ENCODE measurements around the gene EGF. TPM values are rescaled to one million over a fixed set of nuclear protein-coding genes. Genes with fewer than 3 reads are reported as not detected.

EGF gene
- total RNA-seq, 1 donor from 2014 or later: not detected

- DNase-seq (ENCODE audit: low read depth in 2 of 2): no peak
Observed at GRCh38 chr4:109959195-109959594, 46.5 kb downstream of the EGF start.

DNA sequence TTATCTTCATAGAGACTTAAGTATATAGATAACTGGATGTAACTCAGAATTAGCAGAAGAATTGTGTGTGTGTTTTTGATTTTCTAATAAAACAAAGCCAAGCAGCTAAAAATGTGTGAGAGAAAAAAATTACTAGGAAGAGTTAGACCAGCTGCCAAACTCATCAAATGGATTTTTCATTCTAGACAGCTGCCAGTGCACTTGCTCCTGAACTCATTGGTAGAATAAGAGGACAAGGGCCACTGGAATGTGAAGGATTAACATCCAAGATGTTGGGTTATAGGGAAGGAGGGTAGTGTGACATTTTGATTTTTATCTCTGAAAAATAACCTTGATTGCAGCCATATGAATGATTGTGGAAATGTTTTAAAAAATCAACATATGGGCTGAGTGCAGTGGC lies 49.7 kb downstream of the EGF start:
- no peak for DNase-seq (ENCODE audit: low read depth in 2 of 2)

DNA sequence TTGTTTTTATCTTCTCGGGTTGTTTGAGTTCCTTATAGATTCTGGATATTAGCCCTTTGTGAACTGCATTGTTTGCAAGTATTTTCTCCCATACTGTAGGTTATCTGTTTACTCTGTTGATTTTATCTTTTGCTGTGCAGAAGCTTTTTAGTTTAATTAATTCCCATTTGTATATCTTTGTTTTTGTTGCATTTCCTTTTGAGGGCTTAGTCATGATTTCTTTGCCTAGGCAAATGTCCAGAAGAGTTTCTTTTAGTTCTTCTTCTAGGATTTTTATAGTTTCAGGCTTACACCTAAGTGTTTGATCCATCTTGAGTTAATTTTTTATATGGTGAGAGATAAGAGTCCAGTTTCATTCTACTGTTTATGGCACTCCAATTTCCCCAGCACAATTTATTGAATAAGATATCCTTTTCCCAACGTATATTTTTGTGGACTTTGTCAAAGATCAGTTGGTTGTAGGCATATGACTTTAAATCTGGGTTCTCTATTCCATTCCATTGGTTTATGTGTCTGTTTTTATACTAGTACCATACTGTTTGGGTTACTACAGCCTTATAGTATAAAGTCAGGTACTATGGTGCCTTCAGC lies 54.3 kb downstream of the EGF start:
- peak in 1 of 2 donors; percentile 4 for DNase-seq (ENCODE audit: low read depth in 2 of 2)

GRCh38 chr4:109967798-109968520 lies 55.3 kb downstream of the EGF start:
- peak in 1 of 2 donors; percentile 55 for DNase-seq (ENCODE audit: low read depth in 2 of 2)

GRCh38 chr4:109969087-109969486 lies 56.4 kb downstream of the EGF start:
- DNase-seq (ENCODE audit: low read depth in 2 of 2): no peak

DNA sequence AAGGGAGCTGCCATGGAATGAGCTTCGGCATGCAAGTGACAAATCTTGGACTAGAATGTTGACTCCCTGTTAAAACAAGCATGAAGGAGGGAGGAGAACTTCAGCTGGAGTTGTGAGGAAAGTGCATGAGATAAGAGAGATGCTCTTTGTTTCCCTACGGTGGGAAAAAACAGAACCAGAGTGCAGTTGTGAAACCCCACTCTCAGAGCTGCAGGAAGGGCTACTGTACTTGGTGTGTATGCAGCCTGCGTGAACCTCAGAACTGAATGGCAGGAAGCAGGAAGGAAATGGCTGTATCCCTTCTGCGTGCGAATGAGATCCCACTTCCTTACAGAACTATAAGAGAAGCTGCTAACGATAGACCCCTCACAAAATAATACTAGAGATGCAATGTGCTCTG lies 57.2 kb downstream of the EGF start:
- DNase-seq (ENCODE audit: low read depth in 2 of 2): peak; percentile 79 to 81

DNA sequence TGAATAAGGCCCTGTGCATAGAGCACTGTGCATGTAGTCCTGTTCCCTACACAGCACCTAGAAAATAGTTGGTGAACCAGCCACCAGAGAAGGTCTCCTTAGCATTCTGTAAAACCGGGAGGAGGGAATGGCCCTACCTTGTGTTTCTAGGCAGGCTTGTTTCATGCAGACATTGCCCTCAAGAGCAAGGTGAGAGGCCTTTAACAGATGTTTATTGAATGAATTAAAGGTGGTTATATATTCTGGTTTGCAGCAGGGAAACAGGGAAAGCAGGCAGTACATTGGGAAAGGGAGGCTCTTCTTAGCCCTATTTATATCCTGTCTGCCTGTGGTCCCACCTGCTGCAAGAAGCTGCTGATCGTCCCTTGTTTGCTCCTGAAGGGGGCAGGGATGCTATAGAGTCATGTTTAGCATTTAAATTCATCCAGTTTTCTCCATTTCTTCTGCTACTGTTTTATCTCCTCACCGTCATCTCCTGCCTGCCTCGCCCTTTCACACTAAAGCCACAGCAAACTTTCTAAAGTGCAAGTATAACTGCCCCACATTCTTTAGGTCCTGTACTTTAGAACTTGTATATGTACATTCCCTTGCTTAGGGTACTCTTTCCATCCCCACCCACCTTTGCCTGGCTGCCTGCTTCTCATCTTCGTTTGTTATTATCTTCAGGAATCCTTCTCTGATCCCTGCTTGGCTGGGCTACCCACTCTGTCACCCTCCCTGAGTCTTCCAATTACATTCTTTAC lies 60.3 kb downstream of the EGF start:
- no peak for DNase-seq (ENCODE audit: low read depth in 2 of 2)

DNA sequence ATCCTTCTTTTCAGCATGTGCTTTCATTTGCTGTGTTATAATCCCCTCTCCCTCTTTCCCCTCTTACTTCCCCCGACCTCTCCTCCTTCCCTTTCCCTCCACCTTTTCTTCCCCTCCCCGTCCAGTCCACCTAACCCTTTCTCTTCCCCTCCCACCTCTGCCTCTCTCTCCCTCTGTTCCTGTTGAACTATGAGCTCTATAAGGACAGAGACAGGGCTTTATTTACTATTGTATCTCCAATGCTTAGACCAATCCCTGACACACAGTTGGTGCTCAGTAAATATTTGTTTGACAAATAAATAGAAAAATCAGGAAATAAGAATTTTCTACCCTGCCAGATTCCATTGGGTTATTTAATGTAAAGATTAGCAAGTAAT lies 60.8 kb downstream of the EGF start:
- no peak for DNase-seq (ENCODE audit: low read depth in 2 of 2)

DNA sequence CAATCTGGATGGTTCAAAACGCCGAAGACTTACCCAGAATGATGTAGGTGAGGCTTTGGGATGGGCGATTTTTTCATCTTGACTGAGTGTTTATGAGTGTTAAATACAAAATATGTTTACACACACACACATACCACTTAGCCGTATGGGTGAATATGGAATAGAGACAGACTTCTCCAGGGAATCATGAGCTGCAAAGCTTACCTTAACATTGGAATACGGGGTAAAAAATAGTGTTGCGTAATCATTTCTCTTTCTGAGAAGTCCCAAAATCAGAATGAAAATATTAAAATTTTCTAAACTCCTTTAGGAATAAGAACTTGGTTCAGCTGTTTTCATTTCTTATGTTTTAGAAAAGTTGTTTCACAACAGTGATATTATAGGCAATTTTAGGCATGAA lies 63.5 kb downstream of the EGF start:
- DNase-seq (ENCODE audit: low read depth in 2 of 2): no peak

DNA sequence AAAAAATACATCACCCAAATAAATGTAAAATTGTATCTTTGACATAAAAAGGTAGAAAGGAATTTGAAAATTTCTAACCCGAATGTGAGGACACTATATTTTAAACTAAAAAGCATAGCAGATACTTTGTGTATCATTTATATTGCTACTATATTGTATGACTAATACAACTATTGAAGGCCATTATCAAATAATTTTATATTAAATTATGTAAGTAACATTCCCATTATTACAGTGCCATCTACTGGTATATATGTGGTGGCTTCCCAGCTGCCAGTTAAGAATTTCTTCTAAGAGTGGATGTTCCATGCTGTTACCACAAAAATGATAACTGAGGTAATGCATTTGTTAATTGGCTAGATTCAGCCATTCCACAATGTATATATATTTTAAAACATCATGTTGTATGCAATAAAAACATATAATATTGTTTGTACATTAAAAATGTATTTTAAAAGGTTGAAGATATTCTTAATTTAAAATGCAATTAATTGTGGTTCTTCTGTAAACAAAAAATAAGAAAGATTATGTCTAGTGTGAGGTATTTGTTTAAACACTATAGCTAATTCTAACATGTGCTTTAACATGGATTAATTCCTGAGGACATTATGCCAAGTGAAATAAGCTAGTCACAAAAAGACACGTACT lies 65.3 kb downstream of the EGF start:
- peak; percentile 66 to 70 for DNase-seq (ENCODE audit: low read depth in 2 of 2)

GRCh38 chr4:109978704-109979454 lies 66.2 kb downstream of the EGF start:
- peak; percentile 27 to 41 for DNase-seq (ENCODE audit: low read depth in 2 of 2)

- DNase-seq (ENCODE audit: low read depth in 2 of 2): no peak
Observed at GRCh38 chr4:109979920-109980717, 67.4 kb downstream of the EGF start.

GRCh38 chr4:109981936-109982335 lies 69.3 kb downstream of the EGF start:
- no peak for DNase-seq (ENCODE audit: low read depth in 2 of 2)

- no peak for DNase-seq (ENCODE audit: low read depth in 2 of 2)
Observed at GRCh38 chr4:109982521-109982920, 69.8 kb downstream of the EGF start.

- DNase-seq (ENCODE audit: low read depth in 2 of 2): no peak
Observed at GRCh38 chr4:109985993-109986974, 73.6 kb downstream of the EGF start.

- DNase-seq (ENCODE audit: low read depth in 2 of 2): no peak
Observed at GRCh38 chr4:109989044-109989443, 76.4 kb downstream of the EGF start.

- DNase-seq (ENCODE audit: low read depth in 2 of 2): no peak
Observed at GRCh38 chr4:109989618-109990017, 76.9 kb downstream of the EGF start.

- DNase-seq (ENCODE audit: low read depth in 2 of 2): no peak
Observed at GRCh38 chr4:109990261-109991257, 77.9 kb downstream of the EGF start.

Data from lung microvascular endothelial cell (primary cell).